Measurements from ENCODE around the gene TMEM74B.

Gene TMEM74B

GRCh38 chr20:1131354-1131753 lies 53.4 kb downstream of the TMEM74B start:
- no peak for DNase-seq

- no peak for DNase-seq
These were observed 53.9 kb downstream of the TMEM74B start for GRCh38 chr20:1130847-1131246.
